LNCAP (cell line): ENCODE measurements around the gene RPL3.

Experiments
- CTCF ChIP-seq: fragments of 450-650 bp; IDR thresholded peaks from 2 replicates; pipeline ENCODE4 v1.5.1; 2017; ENCODE audit warnings: mild to moderate bottlenecking

RPL3 gene

GRCh38 chr22:39355080-39355479 is 35.7 kb upstream of the RPL3 start:
- no peak for TF ChIP-seq CTCF

GRCh38 chr22:39353346-39353745 is 33.9 kb upstream of the RPL3 start:
- no peak for TF ChIP-seq CTCF

GRCh38 chr22:39352306-39352891 is 33.0 kb upstream of the RPL3 start:
- TF ChIP-seq CTCF, result no peak

- TF ChIP-seq CTCF, result no peak
Observed at GRCh38 chr22:39351689-39352214, 32.3 kb upstream of the RPL3 start.

GRCh38 chr22:39350757-39351688 is 31.6 kb upstream of the RPL3 start:
- no peak for TF ChIP-seq CTCF

- no peak for TF ChIP-seq CTCF
Observed at GRCh38 chr22:39349967-39350726, 30.7 kb upstream of the RPL3 start, which contains the start of gene SYNGR1. TSS of gene SYNGR1 (plus strand) at chr22:39349991. CDS start at chr22:39350011, 20 bp downstream.

GRCh38 chr22:39349506-39349966 is 30.1 kb upstream of the RPL3 start:
- peak; percentile 32; the same call in 1 of the 2 replicates for TF ChIP-seq CTCF
